NCI-H2196 (cell line): ENCODE measurements around the gene SLC24A3.

Experiments used
- DNase-seq: peaks from one replicate; lab custom pipeline; 2025; ENCODE audit not compliant: unreplicated experiment; lab: John Stamatoyannopoulos, UW

SLC24A3 gene

GRCh38 chr20:19492687-19493336, 280.4 kb downstream of the SLC24A3 start:
- no peak for DNase-seq

DNA sequence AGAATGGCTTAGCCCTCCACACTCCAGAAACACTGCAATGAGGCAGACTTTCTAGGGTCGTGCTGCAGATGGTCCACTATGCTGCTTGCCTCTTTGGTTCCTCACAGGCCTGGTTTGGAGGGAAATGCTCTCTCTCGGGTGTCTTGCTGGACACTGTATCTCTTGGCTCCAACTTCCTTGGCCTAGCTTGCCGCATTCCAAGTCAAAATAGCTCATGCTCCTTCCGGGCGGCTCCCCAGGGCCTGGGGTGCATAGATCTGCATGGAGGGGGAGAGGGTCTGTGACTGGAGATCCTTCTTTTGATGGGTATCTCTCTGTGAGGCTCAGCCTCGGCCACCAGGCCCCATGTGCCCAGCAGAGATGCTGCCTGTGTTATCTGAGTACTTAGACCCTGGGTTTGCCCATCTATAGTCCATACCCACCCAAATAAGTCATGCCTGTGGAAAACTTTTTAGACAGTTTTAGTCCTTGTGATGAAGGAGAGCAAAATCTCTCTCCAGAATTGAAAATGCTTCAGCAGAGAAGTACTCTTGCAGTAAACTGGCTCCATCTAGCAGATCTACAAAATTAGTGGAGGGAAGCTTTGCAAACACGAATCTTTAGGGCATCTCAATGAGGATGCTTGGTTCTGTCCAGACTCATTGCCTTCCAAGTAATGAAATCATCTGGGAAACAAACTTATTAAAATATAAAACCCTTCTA, 281.5 kb downstream of the SLC24A3 start:
- DNase-seq: no peak

DNA sequence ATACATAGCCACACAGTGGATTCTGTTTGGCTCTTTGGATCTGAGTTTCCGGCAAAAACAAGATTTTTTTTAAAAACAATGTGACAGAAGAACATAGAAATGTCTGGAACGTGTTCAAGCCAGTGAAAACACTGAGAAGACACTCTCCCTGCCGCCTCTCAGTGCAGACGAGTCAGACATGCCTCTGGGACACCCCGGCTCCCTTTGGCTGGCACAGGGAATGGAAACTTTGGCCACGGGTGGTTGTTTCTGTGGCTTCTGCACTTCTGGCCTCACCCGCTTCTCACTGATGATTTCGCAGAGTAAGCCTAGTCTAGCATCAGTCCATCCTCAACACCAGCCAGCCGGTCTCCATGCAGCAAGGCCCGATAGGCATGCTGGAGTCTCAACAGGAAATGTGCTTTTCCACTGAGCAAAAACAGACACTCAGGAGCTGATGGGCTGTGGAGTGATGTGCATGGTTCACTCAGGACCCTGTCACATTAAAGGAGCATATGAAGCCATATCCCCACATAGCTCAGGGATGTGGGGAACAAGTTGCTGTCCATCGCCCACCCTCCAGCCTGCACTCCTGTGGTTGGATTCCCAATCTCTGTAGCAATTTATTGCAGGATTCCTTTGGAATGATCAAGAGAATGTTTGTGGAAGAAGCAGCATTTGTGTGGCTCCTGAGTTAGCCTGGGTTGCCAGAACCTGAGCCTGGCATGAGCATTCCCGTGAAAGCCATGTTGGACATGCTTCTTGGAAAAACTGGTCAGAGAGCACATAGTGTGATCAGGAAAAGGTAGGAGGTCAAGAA, 283.7 kb downstream of the SLC24A3 start:
- DNase-seq: no peak

DNA sequence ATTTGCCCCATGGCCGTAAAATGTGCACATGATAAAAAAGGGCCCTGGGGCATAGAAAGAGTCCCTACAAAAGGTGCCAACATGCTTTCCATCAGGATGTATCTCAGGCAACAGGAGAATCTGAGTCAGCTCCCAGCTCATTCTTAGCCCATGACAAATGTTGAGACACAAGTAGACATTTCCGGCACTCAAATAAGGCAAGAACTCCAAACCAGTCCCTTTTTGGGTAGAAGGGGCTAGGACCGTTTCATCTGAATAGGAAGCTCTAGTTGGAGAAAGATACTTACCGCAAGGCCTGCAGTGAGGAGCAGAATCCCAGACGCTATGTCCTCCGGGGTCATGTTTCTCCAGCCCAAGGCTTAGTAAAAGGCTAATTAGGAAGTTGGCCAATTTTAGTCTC, 284.6 kb downstream of the SLC24A3 start:
- DNase-seq: no peak

DNA sequence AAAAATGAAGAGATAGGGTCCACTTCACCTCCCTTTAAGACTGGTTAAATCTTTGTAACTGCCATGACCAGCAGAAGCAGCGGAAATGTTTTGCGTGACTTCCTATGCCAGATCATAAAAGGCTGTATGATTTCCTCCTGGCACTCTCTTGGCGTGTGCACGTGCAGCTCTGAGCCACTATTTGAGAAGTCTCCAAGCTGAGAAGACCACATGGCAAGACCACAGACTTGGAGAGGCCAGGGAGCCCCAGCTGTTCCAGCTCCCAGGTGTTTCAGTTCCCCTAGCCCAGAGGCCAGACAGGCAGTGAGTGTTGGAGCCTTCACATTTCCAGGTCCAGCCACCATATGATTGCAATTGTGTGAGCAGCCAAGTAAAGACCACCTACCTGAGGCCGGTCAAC, 286.3 kb downstream of the SLC24A3 start:
- DNase-seq: no peak

GRCh38 chr20:19501476-19502115, 289.2 kb downstream of the SLC24A3 start:
- DNase-seq: no peak

- DNase-seq: no peak
Observed at GRCh38 chr20:19502169-19502568, 289.7 kb downstream of the SLC24A3 start.

DNA sequence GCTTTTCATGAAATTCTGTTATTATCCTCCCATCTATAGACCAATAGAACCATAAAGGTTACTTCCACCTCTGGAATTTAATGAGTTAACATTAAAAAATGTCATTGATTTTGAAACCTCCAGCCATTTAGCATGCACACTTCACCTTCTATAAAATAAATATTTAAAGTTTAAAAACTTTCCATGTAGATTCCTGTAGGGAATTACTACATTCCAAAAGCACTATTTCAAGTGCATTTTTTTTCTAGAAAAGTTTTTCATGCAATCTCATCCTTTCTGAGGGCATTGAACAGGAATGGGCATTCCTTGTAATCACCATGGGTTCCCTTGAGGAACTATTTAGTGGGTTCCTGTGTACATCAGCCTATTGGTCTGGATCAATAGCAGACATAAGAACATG, 291.8 kb downstream of the SLC24A3 start:
- no peak for DNase-seq

DNA sequence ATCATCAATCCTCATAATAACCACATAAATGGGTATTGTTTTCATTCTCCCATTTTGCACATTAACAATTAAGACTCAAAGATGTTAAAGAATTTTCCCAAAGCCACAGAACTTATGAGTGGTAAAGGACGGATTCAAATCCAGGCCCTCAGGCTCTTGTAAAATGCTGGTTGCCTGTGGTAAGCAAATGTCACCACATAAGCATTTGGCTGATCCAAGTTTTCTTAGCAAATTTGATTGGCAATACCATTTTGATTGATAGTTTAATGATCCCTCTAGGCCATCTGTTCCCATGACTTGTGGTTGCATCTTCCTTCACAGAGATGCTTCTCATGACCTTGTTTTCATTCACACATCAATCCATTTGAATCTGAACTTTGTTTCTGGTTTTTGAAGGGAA, 293.6 kb downstream of the SLC24A3 start:
- no peak for DNase-seq

GRCh38 chr20:19508449-19508848, 296.0 kb downstream of the SLC24A3 start:
- DNase-seq: no peak

- DNase-seq: no peak
Observed at GRCh38 chr20:19510611-19511010, 298.2 kb downstream of the SLC24A3 start.

- DNase-seq: no peak
Observed at GRCh38 chr20:19511931-19512330, 299.5 kb downstream of the SLC24A3 start.

- no peak for DNase-seq
Observed at GRCh38 chr20:19512886-19513677, 300.6 kb downstream of the SLC24A3 start.

DNA sequence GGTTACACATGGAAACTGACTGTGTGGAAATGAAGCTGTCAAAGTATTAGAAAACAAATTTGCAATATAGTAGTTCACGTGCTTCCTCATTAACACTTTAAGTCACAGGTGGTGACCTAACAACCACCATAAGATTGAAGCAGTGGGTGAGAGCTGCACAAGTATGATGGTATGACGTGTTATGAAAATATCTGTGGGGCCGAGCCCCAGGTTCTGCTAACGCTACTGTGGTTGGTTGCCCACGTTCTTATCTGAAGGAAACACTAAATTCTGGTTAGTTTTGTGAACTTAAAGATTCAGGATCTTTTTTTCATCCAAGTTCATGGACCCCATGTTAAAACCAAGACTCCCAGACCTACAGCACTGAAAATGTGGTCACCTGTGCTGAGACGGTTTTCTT, 302.6 kb downstream of the SLC24A3 start:
- no peak for DNase-seq

DNA sequence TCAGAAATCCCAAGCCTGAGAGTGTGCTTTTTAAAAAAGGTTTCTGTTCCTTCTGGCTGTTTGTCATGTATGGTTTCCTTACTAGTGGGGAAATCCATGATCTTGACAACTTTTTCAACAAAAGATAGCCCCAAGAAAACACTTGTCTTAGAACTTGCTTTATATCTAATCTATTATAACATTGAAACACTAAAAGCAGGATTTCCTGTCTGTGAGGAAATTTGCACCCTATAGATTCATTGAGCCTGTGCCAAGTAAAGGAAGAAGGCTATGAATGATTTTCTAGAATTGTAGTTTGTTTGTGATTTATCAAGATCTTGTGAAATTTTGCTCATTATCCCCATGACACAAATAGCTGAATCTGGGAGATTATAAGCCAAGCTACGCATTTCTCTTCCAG, 307.0 kb downstream of the SLC24A3 start:
- DNase-seq: no peak

- no peak for DNase-seq
Observed at GRCh38 chr20:19520261-19520660, 307.8 kb downstream of the SLC24A3 start.

GRCh38 chr20:19522071-19522801, 309.8 kb downstream of the SLC24A3 start:
- DNase-seq: no peak

GRCh38 chr20:19522836-19523590, 310.6 kb downstream of the SLC24A3 start:
- no peak for DNase-seq

- no peak for DNase-seq
Observed at GRCh38 chr20:19524691-19525090, 312.2 kb downstream of the SLC24A3 start.
